Fibroblast of mammary gland (primary cell): ENCODE results near the gene PDZRN3.

Experiments used
- DNase-seq: peaks from one replicate; pipeline ENCODE4 v3.0.0-alpha.2; 2010; ENCODE audit warnings: low read depth
- H3K4me3 ChIP-seq: 2 replicates; pipeline ENCODE4 v1.5.1; 2011; ENCODE audit warnings: low read depth, mild to moderate bottlenecking, low read length, moderate library complexity; ENCODE audit not compliant: control insufficient read depth
- TF ChIP-seq, protein P1 (sequence below): conservative IDR thresholded peaks from 2 replicates; pipeline ENCODE4 v1.5.1; 2011; ENCODE audit warnings: low read depth, low read length, inconsistent platforms; ENCODE audit not compliant: control insufficient read depth, insufficient read depth

The PDZRN3 gene

DNA sequence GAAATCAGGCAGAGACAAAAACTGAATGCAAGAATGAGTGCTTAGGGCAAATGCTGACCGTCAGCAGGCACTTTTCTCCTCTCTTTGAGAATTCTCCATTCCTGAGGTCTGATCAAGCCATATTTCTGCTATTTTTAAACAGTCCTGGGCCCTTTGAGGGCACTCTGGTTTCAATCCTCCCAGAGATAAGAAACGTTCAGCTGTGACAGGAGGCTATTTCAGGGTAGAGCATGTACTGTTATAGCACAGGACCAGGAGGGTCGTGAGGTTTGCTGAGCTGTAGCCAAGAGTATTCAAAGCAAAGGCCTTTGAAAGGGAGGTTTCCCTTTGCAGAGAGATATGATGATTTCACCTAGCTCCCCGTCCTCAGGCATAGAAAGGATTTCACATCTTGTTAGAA, 39.6 kb upstream of the PDZRN3 start:
- TF ChIP-seq, protein P1, sequence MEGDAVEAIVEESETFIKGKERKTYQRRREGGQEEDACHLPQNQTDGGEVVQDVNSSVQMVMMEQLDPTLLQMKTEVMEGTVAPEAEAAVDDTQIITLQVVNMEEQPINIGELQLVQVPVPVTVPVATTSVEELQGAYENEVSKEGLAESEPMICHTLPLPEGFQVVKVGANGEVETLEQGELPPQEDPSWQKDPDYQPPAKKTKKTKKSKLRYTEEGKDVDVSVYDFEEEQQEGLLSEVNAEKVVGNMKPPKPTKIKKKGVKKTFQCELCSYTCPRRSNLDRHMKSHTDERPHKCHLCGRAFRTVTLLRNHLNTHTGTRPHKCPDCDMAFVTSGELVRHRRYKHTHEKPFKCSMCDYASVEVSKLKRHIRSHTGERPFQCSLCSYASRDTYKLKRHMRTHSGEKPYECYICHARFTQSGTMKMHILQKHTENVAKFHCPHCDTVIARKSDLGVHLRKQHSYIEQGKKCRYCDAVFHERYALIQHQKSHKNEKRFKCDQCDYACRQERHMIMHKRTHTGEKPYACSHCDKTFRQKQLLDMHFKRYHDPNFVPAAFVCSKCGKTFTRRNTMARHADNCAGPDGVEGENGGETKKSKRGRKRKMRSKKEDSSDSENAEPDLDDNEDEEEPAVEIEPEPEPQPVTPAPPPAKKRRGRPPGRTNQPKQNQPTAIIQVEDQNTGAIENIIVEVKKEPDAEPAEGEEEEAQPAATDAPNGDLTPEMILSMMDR = no peak
- no peak for DNase-seq
- no peak overlapping the region for H3K4me3 ChIP-seq

DNA sequence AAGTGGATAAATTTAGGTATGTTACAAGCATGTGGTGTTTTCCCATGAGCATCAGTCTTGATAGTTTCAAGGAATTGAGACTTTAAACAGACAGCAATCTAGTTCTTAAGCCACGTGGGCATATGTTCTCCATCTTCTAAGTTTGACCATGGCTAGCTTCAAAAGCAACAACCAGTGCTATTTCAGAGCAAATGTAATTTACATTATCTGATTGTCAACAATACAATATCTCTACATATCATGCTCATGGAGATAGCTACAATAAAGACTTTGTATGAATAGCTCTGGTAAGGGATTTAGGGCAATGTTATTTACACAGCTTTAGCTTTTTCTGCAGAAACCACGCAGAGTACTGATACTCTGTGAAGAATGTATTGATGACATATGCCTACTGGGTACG, 38.8 kb upstream of the PDZRN3 start:
- no peak for DNase-seq
- no peak overlapping the region for H3K4me3 ChIP-seq
- TF ChIP-seq, protein P1 = no peak

DNA sequence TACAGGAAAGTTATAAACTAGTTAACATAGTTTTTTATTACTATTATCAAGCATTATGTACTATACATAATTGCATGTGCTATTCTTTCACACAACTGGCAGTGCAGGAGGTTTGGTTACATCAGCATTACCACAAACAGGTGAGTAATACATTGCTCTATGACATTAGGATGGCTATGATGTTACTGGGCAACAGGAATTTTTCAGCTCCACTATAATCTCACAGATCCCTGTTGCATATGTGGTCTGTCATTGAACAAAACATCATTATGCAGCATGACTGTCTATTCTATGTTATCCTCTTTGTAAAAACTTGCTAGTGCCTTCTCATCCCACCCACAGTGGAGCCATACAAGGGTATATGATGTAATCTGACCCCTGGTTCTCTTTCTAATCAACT, 36.5 kb upstream of the PDZRN3 start:
- H3K4me3 ChIP-seq = no peak overlapping the region
- TF ChIP-seq, protein P1 = no peak
- peak; percentile 81 for DNase-seq

DNA sequence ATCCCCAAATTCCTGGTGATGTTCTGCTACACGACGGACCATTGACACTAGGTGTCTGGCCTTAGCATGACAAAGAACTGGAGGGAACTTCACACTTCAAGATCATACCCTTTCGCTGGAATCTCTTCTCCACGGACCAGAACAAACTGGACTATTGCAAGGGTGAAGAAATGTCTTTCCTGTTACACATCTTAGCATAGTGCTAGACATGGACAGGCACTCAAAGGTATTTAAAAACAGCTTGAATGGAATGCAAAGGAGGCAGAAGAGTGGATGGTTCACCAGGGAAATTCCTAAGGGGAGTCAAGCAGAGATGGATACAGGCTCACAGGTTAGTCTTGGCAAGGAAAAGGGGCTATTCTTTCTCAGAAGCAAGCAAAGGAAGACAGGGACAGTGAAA, 33.5 kb upstream of the PDZRN3 start:
- H3K4me3 ChIP-seq = no peak overlapping the region
- TF ChIP-seq, protein P1 = no peak
- no peak for DNase-seq

DNA sequence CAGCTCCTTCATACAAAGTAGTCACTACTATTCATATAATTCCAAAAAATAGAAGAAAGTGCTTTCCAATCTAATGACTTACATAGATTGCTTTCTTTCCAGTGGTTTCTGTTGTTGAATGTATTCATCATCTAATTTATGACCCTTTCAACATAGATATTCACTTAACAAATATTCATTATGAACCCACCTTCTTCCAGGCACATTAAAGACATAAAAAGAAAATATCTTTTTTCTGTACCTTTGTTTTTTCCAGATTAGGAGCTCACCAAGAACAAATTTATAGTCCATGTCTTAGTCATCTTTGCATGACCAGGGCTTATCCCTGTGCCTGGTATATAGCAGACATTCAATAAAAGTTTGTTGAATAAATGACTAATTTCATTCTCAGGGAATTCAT, 32.4 kb upstream of the PDZRN3 start:
- TF ChIP-seq, protein P1 = no peak
- DNase-seq = no peak
- H3K4me3 ChIP-seq = no peak overlapping the region

DNA sequence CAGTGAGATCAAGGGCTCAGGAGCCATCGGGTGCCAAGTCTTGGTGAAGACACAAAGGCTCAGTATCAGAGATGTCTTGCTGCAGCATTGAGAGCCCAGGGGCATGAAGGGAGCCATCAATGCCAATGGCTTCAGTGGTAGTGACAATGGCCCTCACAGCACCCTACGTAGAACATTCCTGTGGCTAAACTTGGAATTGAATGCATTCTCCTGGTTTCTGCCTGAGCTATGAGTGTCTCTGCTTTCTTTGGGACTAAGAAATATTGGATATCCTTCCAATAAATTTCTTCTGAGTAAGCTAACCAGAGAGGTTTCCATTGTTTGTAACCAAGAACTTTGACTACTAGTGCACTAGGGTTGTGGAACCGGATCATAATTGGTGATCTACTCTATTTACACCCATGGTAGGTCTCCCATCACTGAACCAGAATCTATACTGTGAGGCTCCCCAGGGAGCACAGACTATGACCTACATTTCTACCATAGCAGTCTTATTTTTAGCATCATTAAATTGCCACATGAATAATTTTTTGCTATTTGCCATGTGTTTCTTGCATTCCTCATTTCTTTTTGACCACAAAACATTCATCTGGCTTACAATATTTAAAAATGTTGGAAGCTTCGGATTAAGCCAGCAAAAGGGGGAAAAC, 31.6 kb upstream of the PDZRN3 start:
- TF ChIP-seq, protein P1 = no peak
- no peak for DNase-seq
- no peak overlapping the region for H3K4me3 ChIP-seq

DNA sequence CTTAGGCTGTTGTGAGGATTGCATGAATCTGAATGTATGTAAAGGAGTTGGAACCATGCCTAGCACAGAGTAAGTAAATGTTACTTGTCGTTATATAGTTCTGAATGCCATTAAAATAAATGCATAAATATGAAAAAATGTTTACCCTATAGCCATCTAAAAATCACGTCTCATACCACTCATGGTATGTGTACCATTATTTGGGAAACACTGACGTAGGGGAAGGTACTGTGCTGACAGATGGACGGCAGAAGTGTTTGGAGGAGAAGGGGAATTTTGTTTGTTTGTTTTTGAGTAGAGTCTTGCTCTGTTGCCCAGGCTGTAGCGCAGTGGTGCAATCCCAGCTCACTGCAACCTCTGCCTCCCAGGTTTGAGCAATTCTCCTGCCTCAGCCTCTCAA, 30.5 kb upstream of the PDZRN3 start:
- DNase-seq = no peak
- TF ChIP-seq, protein P1 = no peak
- H3K4me3 ChIP-seq = no peak overlapping the region
